Measurements from ENCODE around the gene MAGI3.
A peak's percentile ranks its signal among the peaks of the same experiment; 100 is the strongest.

MAGI3 gene

DNA sequence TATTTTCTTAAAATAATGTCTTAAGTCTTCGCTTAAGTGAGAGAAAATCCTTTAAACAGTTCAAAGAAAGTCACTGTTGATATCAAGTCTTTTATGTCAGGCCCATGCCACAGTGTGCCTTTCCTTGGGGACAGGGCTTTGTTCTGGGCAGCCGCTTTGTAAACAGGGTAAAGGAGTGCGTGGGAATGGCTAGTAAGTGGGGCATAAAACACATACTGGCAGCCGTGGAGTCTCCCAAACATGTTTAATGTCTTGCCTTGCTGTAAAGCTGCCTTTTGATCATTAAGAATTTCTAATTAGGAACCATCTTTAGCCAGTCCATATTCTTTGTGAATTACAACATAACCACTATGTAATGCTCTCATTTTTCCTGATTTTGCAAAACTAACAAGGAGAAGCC, 269.2 kb downstream of the MAGI3 start:
- no peak for DNase-seq (ENCODE audit: low spot score)

DNA sequence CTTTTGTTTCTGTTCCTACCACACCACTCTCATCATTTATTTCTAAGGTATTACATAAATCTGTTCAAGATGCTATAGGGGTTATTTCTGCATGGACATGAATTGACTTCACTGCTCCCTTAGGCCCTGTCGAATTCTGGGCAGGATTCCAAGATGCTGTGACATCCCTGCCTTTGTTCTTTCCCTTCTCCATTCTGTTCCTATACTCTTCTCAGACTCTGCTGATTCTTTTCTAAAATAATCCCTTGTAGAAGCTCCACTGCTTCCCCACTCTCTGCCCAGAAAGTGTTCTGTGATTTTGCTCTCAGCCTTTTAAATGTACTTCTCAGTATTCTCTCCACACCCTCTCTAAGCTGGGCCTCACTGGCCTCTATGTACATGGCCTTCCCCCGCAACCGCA, 269.8 kb downstream of the MAGI3 start:
- DNase-seq (ENCODE audit: low spot score) = no peak

- DNase-seq (ENCODE audit: low spot score) = no peak
These were observed 271.8 kb downstream of the MAGI3 start for GRCh38 chr1:113662101-113662500.

DNA sequence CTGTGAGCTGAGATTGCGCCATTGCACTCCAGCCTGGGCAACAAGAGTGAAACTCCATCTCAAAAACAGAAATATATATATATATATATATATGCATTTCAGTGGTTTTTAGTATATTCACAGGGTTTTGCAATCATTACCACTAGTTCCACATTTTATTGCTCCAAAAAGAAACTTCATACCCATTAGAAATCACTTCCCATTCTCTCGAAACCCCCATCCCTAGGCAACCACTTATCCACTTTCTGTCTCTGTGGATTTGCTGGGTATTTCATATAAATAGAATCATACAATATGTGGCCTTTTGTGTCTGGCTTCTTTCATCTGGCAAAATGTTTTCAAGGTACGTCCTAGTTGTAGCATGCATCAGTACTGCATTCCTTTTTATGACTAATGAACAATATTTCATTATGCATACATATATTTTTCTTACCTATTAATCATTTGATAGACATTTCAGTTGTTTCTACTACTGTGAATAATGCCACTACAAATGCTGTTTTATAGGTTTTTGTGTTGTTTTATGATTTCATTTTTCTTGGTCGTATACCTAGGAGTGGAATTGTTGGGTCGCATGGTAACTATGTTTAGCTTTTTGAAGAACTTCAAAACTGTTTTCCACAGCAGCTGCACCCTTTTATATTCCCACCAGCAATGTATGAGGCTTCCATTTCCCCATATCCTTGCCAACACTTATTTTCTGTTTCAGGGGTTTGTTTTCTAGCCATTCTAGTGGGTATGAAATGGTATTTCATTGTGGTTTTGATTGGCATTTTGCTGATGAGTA, 273.0 kb downstream of the MAGI3 start:
- DNase-seq (ENCODE audit: low spot score) = no peak

GRCh38 chr1:113665071-113665470, 274.8 kb downstream of the MAGI3 start:
- no peak for DNase-seq (ENCODE audit: low spot score)

DNA sequence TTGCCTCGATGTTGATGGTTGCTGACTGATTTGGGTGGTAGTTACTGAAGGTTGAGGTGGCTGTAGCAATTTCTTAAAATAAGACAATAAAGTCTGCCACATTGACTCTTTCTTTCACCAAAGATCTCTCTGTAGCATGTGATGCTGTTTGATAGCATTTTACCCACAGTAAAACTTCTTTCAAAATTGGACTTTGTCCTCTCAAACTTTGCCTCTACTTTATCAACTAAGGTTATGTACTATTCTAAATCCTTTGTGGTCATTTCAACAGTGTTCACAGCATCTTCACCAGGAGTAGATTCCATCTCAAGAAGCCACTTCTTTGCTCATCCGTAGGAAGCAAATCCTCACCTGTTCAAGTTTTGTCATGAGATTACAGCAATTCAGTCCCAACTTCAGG, 275.8 kb downstream of the MAGI3 start:
- no peak for DNase-seq (ENCODE audit: low spot score)

DNA sequence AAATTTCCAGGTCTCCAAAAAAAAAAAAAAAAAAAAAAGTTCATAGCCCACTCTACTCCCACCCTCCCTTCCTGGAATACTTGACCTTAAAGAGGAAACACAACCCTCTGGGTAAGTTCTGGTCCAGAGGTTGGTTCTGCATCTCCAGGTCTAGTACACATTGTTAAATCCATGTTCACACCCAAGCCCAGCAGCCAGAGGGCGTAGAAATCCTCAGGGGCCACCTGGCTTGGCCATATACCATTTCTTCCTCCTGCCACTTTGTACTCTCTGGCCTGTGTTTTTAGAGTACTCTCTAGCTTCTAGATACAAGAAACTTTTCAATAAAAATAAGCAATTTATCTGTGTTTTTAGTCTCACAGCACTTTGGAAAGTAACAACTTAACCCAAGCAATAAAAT, 279.7 kb downstream of the MAGI3 start:
- peak; percentile 9 for DNase-seq (ENCODE audit: low spot score)

GRCh38 chr1:113670650-113671049, 280.3 kb downstream of the MAGI3 start:
- no peak for DNase-seq (ENCODE audit: low spot score)

DNA sequence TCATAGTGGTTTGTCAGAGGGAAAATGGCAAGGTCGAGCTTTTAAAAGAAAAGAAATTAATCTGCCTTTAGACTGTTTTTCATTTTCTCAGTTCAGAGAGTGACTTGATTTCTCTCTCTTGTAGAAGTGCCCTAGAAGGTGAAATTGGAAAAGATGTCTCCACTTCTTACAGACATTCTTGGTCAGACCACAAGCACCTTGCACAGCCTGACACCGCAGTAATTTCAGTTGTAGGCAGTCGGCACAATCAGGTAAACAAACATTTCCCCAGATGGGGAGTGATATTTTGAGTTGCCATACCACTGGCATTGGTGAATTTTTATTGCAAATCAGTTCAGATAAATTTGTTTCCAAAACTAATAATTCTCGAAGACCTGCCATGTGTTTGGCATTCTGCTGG, 282.2 kb downstream of the MAGI3 start:
- no peak for DNase-seq (ENCODE audit: low spot score)

GRCh38 chr1:113674591-113674990, 284.3 kb downstream of the MAGI3 start:
- DNase-seq (ENCODE audit: low spot score) = no peak

GRCh38 chr1:113675302-113675701, 285.0 kb downstream of the MAGI3 start:
- DNase-seq (ENCODE audit: low spot score) = no peak

DNA sequence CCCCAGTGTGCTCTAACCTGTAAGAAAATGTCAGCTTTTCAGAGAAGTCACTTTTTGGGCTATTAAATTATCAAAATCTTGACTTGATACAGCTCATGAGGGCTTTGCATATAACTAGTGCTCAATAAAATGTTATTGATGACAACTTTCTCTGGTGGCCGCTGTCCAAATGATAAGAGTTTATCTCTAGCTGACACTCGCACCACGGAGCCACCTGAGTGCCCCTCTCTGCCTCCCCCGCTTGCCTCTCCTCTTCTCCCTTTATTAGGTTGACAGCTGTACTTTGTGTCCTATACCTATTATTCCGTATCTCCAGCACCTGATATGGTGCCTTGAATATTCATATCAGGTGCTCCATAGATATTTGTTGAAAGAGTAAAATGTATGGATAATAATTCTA, 286.2 kb downstream of the MAGI3 start:
- no peak for DNase-seq (ENCODE audit: low spot score)

DNA sequence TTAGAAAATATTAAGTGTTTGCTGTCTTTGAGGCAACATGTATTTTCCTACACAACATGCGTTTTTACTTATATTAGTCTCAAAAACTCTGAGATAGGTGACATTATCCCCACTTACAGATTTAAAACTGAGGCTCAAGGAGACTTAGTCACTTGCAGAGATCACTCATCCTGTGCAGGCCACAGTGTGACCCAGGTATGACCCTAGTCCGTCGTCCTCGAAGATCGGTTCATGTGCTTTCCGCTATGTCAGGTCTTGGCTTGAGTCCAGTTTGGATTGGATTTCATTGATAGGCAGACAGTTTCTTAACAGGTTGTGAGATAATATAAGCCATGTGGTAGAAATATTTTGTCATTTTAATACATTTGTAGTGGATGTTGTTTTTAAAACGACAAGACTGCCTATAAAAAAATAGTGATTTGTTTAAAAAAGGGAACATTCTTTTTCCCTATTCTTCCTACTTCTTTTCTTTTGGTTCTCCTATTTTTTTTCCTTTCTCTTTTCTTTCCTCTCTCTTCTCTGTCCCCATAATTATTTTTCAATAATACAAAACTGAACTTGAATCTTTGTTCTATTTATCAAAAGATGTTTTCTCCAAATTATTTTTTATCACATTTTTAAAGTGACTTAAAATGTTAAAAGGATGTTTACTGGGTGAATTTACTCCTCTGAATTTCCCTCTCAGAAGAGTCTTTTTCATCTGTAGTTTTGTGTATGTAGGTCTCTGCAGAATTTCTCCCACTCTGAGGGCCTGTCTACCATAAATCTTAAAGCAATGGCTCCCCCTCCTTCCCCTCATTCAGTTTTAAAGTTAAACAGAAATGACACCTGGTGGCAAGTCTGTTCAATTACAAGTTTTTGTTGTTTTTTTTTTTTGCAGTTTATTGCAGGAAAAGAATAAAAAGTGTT, 287.2 kb downstream of the MAGI3 start:
- DNase-seq (ENCODE audit: low spot score) = peak; percentile 55

GRCh38 chr1:113678159-113678469, 287.8 kb downstream of the MAGI3 start:
- no peak for DNase-seq (ENCODE audit: low spot score)

DNA sequence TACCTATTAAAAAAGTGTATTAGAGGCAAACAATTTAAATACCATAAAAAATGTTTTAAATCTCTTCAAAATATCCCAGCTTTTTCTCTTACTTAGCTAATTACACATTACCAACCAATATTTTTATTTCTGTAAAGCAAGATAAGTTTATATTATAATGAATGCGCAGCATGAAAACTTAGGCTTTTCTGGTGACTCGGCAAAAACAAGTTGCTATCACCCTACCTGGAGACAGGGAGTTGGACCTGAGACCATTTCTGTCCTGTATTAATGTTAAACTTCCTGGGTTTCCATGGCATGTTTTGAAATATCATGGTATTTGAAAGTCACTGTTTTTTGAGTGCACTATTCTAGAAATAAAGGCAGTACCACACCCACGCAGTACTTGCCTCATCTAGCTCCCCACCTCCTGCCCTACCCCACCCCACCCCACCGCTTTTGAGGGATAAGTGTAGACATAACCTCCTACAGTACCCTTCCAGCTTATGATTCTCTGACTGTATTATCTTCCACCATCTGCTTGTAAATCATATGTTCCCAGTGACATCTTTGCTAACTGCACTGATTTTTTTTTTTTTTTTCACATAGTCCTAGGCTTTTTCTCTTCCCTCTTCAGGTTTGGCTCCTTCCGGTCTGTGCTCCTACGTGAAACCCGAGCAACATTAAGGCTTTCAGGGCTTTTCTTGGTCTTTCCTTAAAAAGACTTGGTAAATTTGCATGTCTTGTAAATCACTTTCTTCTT, 291.5 kb downstream of the MAGI3 start:
- DNase-seq (ENCODE audit: low spot score) = no peak

DNA sequence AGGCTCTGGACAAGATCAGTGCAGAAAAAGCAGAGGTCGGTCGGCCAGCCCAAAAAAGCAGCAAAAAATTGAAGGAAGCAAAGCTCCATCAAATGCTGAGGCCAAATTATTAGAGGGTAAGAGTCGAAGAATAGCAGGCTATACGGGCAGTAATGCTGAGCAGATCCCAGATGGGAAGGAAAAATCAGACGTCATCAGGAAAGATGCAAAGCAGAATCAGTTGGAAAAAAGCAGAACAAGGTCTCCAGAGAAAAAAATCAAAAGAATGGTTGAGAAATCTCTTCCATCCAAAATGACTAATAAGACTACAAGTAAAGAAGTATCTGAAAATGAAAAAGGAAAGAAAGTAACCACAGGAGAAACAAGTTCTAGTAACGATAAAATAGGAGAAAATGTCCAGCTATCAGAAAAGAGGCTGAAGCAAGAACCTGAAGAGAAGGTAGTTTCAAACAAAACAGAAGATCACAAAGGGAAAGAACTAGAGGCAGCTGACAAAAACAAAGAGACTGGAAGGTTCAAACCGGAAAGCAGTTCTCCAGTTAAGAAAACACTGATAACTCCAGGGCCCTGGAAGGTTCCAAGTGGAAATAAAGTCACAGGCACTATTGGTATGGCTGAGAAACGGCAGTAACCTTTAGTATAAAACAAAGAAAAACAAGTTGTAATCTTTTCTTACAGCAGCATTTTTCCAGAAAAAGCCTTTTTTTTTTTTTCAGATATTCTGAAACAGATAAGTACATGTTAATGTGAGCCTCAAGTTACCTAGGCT, 293.3 kb downstream of the MAGI3 start:
- no peak for DNase-seq (ENCODE audit: low spot score)

DNA sequence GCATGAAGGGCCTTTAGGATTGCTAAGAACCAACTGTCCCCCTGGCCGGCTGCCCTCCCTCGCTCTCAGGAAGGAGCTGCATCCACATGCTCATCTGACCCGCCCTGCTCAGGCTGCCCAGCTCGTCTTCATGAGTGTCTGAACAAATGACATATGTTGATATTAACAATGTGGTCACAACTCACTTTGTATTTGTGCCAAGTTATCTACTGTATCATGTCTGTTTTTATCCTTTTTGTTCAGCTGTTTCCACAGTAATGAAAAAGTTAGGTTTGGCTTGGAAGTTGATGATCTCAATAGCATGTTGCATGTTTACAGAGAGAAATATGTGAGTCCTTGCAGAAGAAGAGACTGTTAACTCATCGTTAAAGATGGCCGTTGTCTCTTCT, 293.8 kb downstream of the MAGI3 start:
- DNase-seq (ENCODE audit: low spot score) = peak; percentile 12

- no peak for DNase-seq (ENCODE audit: low spot score)
These were observed 296.7 kb downstream of the MAGI3 start for GRCh38 chr1:113686891-113687618.

DNA sequence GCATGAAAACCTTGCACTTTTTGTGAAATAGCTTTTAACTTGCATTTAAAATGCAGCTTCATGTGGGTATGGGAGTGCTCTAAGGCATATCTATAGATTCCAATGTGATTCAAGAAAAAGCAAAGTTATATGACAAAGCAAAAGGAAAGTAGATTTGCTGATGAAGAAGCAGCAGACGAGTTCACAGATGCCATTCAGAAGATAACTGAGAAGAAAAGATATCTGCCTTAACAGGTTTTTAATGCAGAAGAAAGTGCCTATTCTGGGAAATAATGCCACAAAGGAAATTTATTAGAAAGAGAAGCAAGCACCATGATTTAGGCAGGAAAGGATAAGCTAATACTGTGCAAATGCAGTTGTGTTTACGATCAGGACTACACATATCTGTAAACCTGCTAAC, 300.9 kb downstream of the MAGI3 start:
- DNase-seq (ENCODE audit: low spot score) = no peak

- no peak for DNase-seq (ENCODE audit: low spot score)
These were observed 302.0 kb downstream of the MAGI3 start for GRCh38 chr1:113692342-113692741.

DNA sequence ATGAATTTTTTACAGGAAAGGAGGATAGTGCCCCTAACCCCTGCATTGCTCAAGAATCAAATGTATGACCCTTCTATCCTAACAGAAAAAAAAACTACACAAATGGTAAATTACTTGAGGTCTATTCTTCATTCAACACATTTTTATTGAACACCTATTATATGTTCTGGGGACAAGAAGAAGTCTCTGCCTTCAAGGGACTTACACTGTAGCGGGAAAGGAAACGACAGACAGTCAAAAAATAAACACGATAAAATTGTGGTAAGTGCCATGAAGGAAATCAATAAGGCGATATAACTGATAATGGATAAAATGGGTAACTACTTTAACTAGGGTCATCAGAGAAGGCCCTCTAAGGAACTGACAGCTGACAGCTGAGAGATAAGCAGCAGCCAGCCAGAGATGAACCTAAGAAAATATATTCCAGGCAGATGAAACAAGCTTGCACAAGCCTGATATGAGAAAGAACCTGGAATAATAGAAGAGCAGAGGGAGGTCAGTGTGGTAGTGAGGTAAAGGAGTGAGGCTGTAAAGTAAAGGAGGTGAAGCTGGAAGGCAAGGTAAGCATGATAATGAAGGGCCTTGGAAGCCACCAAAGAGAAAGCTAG, 302.6 kb downstream of the MAGI3 start:
- no peak for DNase-seq (ENCODE audit: low spot score)

Measured in iPS-NIHi11 (cell line).